GM18502 (cell line): Measurements from ENCODE around the gene NAXE.
A peak's percentile ranks its signal among the peaks of the same experiment; 100 is the strongest.
"Not testable (repeated sequence)": the region's sequence is repeated elsewhere in the genome, so short reads cannot be mapped to it uniquely, and the experiment has no call there.

Experiments
- ATAC-seq: cut with Tn5 transposase; IDR thresholded peaks from one replicate; pipeline ENCODE4 v1.9.1; 2021; ENCODE audit warnings: mild to moderate bottlenecking; ENCODE audit not compliant: unreplicated experiment, poor library complexity

NAXE gene

GRCh38 chr1:156592158-156592909, 758 bp downstream of the NAXE start:
- no peak for ATAC-seq

- ATAC-seq, result no peak
These were observed 1.5 kb downstream of the NAXE start for GRCh38 chr1:156592910-156593660.

GRCh38 chr1:156593661-156593989, 2.0 kb downstream of the NAXE start:
- ATAC-seq, result no peak

GRCh38 chr1:156594190-156594589, 2.6 kb downstream of the NAXE start:
- ATAC-seq, result no peak

GRCh38 chr1:156595016-156595415, 3.4 kb downstream of the NAXE start:
- no peak for ATAC-seq

- no peak for ATAC-seq
These were observed 4.8 kb downstream of the NAXE start for GRCh38 chr1:156596426-156596825.

- no peak for ATAC-seq
These were observed 6.5 kb downstream of the NAXE start for GRCh38 chr1:156598125-156598524.

GRCh38 chr1:156598731-156599432, 7.3 kb downstream of the NAXE start:
- no peak for ATAC-seq

GRCh38 chr1:156599811-156600210, 8.2 kb downstream of the NAXE start:
- ATAC-seq, result no peak

- no peak for ATAC-seq
These were observed 9.2 kb downstream of the NAXE start for GRCh38 chr1:156600733-156601121.

- ATAC-seq, result peak; percentile 71
These were observed 9.7 kb downstream of the NAXE start, which contains the start of gene GPATCH4 for GRCh38 chr1:156601122-156601830. TSS of gene GPATCH4 (minus strand) at chr1:156601479.

GRCh38 chr1:156601892-156602291, 10.3 kb downstream of the NAXE start:
- ATAC-seq, result peak; percentile 22

- ATAC-seq, result no peak
These were observed 11.0 kb downstream of the NAXE start for GRCh38 chr1:156602557-156602993.

GRCh38 chr1:156607344-156607743, 15.8 kb downstream of the NAXE start:
- ATAC-seq, result not testable (repeated sequence)

GRCh38 chr1:156608036-156608674, 16.6 kb downstream of the NAXE start:
- ATAC-seq, result no peak

- no peak for ATAC-seq
These were observed 17.4 kb downstream of the NAXE start for GRCh38 chr1:156608981-156609380.

GRCh38 chr1:156610072-156610471, 18.5 kb downstream of the NAXE start:
- not testable (repeated sequence) for ATAC-seq

- no peak for ATAC-seq
These were observed 21.1 kb downstream of the NAXE start for GRCh38 chr1:156612666-156613065.

- ATAC-seq, result no peak
These were observed 24.4 kb downstream of the NAXE start for GRCh38 chr1:156615946-156616345.

GRCh38 chr1:156616463-156616862, 24.9 kb downstream of the NAXE start:
- ATAC-seq, result no peak
